Retinal pigment epithelial cell (primary cell): ENCODE data around the gene ZNF575.

Source experiments
- DNase-seq: peaks from one replicate; pipeline ENCODE4 v3.0.0-alpha.2; 2010; ENCODE audit warnings: low read depth
- H3K4me3 ChIP-seq: 2 replicates; pipeline ENCODE4 v1.5.1; 2011; ENCODE audit warnings: mild to moderate bottlenecking, low read length, control low read depth, moderate library complexity
- CTCF ChIP-seq: conservative IDR thresholded peaks from 2 replicates; pipeline ENCODE4 v1.5.1; 2011; ENCODE audit warnings: low read depth, low read length, control low read depth, inconsistent platforms

Gene ZNF575

DNA sequence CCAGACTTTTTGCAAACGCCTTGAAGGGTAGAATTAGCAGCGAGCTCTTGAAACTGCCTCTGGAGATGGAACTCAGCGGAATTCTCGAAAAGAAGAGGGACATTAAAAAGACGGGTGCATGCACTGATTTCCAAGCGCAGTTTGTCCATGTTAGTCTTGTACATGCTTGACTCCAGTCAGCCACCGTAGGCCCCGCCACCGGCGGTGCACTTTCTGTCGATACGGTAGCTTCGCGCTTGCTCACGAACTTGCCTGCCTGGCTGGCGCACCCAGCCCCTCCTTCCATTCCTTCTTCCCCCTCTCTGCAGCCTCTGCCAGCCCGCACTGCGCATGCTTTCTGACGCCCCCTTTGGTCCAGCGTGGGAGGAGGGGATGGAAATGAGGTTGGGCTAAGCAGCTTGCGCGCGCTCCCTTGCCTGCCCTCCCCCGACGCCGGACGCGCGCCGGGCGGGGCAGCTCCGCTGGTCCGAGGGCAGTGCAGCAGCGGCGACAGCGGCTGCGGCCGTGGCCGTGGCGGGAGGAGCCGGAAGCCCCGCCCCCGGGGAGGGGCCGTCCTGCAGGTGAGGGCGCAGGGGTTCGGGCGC is at the start of gene ZNF575:
ZNF575 (plus strand) TSS at position 227 of the 584 bp plus-strand sequence. CDS start 1,235 bp downstream, outside the sequence.
- TF ChIP-seq CTCF, result no peak

GRCh38 chr19:43483281-43483680 is 49.7 kb upstream of the ZNF575 start:
- DNase-seq, result no peak
- TF ChIP-seq CTCF, result no peak
- H3K4me3 ChIP-seq, result no peak overlapping the region

More for the DNA sequence above, at the start of gene ZNF575:
- peak; percentile 81 for DNase-seq
- H3K4me3 ChIP-seq, result peak within 1 kb of the TSS; percentile 44

DNA sequence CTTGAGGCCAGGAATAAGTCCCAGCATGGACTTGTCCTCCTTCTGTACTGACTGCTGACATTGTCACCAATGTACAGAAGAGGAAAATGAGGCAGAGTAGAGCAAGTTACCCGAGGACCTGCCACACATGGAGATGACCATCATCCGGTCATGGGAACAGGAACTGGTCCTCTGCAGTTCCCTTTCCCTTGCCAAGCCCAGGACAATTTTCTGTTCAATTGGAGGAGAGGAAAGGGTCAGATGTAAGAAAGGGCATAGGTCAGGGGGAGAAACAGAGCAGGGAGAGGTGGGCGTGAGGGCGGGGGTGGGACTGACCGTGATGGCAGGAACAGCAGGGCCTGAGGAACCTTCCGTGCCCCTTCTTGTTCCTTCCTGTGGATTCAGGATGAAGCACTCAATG is 47.0 kb upstream of the ZNF575 start:
- no peak for TF ChIP-seq CTCF
- H3K4me3 ChIP-seq, result no peak overlapping the region
- DNase-seq, result no peak

DNA sequence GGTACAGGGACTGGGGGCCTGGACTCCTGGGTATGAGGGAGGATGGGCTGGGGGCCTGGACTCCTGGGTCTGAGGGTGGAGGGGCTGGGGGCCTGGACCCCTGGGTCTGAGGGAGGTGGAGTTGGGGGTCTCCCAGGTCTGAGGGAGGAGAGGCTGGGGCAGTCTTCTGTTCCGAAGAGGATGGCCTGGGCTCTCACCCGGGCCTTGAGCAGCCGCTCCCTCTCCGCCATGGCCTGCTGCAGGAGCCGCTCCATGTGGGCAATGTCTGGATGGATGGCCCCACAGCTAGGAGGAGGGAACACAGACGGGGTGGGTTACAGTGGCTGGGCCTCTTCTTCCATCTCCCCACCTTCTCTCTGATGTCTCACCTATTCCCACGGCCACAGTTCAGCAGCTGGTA is 46.6 kb upstream of the ZNF575 start:
- DNase-seq, result no peak
- no peak for TF ChIP-seq CTCF
- no peak overlapping the region for H3K4me3 ChIP-seq

GRCh38 chr19:43488179-43488578 is 44.8 kb upstream of the ZNF575 start:
- no peak for DNase-seq
- no peak for TF ChIP-seq CTCF
- H3K4me3 ChIP-seq, result no peak overlapping the region

DNA sequence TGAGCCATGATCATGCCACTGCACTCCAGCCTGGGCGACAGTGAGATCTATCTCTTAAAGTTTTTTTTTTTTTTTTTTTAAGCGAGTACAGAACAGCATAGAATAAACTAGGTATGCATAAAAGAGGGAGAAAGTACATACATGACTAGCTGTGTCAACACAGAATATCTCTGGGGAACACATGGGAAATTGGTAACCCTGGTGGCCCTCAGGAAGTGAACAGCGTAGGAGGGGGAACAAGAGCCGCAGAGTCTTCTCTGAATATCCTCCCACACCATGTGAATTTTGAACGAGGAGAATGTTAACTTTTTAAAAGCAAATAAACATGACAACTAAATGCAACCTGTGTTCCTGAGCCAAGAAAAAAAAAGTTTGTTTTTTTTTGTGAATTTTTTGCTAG is 43.7 kb upstream of the ZNF575 start:
- no peak overlapping the region for H3K4me3 ChIP-seq
- TF ChIP-seq CTCF, result no peak
- DNase-seq, result no peak

- TF ChIP-seq CTCF, result no peak
These were observed 42.9 kb upstream of the ZNF575 start for GRCh38 chr19:43489979-43490599.

More at GRCh38 chr19:43489979-43490599, 42.9 kb upstream of the ZNF575 start:
- no peak for DNase-seq
- no peak overlapping the region for H3K4me3 ChIP-seq
